Mesenchymal stem cell (in vitro differentiated cells and primary cell): ENCODE measurements around the gene LHFPL2. TPM values are rescaled to one million over a fixed set of nuclear protein-coding genes. Genes with fewer than 3 reads are reported as not detected.
"Not testable (repeated sequence)": the region's sequence is repeated elsewhere in the genome, so short reads cannot be mapped to it uniquely, and the experiment has no call there.

ENCODE experiments used
- DNase-seq: peaks from one replicate; pipeline ENCODE4 v3.0.0-alpha.2; 2013
- H2AFZ ChIP-seq: one replicate; pipeline ENCODE4 v1.6.1; 2013; ENCODE audit warnings: low read depth, mild to moderate bottlenecking, control low read depth, inconsistent platforms, low read length, moderate library complexity
- H2AK5ac ChIP-seq: 2 replicates; pipeline ENCODE4 v1.6.1; 2013; ENCODE audit warnings: low read length, moderate library complexity, mild to moderate bottlenecking, inconsistent platforms; ENCODE audit not compliant: severe bottlenecking
- H2BK120ac ChIP-seq: one replicate; pipeline ENCODE4 v1.6.1; 2013; ENCODE audit warnings: low read depth, mild to moderate bottlenecking, inconsistent platforms, low read length, moderate library complexity
- H2BK12ac ChIP-seq, 2 experiments: one replicate each; pipeline ENCODE4 v1.6.1; 2013; ENCODE audit warnings: inconsistent platforms in 2 of 2, low read length in 2 of 2, mild to moderate bottlenecking in 2 of 2, moderate library complexity in 2 of 2, control low read depth in 1 of 2
- H2BK15ac ChIP-seq: one replicate; pipeline ENCODE4 v1.6.1; 2013; ENCODE audit warnings: mild to moderate bottlenecking, low read depth, inconsistent platforms; ENCODE audit not compliant: poor library complexity, severe bottlenecking
- H2BK5ac ChIP-seq: 2 replicates; pipeline ENCODE4 v1.6.1; 2013; ENCODE audit warnings: low read depth, mild to moderate bottlenecking, low read length, control low read depth, inconsistent platforms; ENCODE audit not compliant: poor library complexity, severe bottlenecking
- H3K14ac ChIP-seq, 2 experiments: one replicate each; pipeline ENCODE4 v1.6.1; 2013; ENCODE audit warnings: inconsistent platforms in 2 of 2, low read length in 2 of 2, control low read depth in 1 of 2, mild to moderate bottlenecking in 1 of 2, moderate library complexity in 1 of 2
- H3K18ac ChIP-seq, 2 experiments: one replicate each; pipeline ENCODE4 v1.6.1; 2013; ENCODE audit warnings: inconsistent platforms in 2 of 2, low read length in 2 of 2, control low read depth in 1 of 2, low read depth in 1 of 2, mild to moderate bottlenecking in 1 of 2
- H3K23ac ChIP-seq, 2 experiments: one replicate each; pipeline ENCODE4 v1.6.1; 2013; ENCODE audit warnings: inconsistent platforms in 2 of 2, low read length in 2 of 2, mild to moderate bottlenecking in 2 of 2, moderate library complexity in 2 of 2, control low read depth in 1 of 2
- H3K27ac ChIP-seq: 2 replicates; pipeline ENCODE4 v1.5.1; 2013; ENCODE audit warnings: mild to moderate bottlenecking, moderate library complexity, low read length, control low read depth, inconsistent platforms; ENCODE audit not compliant: poor library complexity, severe bottlenecking
- H3K27me3 ChIP-seq, 2 experiments: 2 replicates each; pipeline versions ENCODE4 v1.6.1 to v1.7.0; 2013; ENCODE audit warnings: low read length in 2 of 2, mild to moderate bottlenecking in 2 of 2, moderate library complexity in 2 of 2, control low read depth in 1 of 2, inconsistent platforms in 1 of 2; ENCODE audit not compliant: control insufficient read depth in 1 of 2, insufficient read depth in 1 of 2
- H3K36me3 ChIP-seq, 2 experiments: 2 replicates each; pipeline versions ENCODE4 v1.6.1 to v1.7.0; 2013; ENCODE audit warnings: low read length in 2 of 2, control low read depth in 1 of 2, inconsistent platforms in 1 of 2, low read depth in 1 of 2, mild to moderate bottlenecking in 1 of 2; ENCODE audit not compliant: insufficient read depth in 2 of 2, control insufficient read depth in 1 of 2
- H3K4ac ChIP-seq, 2 experiments: one replicate each; pipeline ENCODE4 v1.6.1; 2013; ENCODE audit warnings: inconsistent platforms in 2 of 2, low read length in 2 of 2, mild to moderate bottlenecking in 2 of 2, moderate library complexity in 2 of 2, control low read depth in 1 of 2, low read depth in 1 of 2
- H3K4me1 ChIP-seq: 2 replicates; pipeline ENCODE4 v1.6.1; 2013; ENCODE audit warnings: low read depth, low read length, control low read depth; ENCODE audit not compliant: control insufficient read depth, insufficient read depth
- H3K4me2 ChIP-seq: 2 replicates; pipeline ENCODE4 v1.6.1; 2013; ENCODE audit warnings: low read length, mild to moderate bottlenecking, inconsistent platforms; ENCODE audit not compliant: poor library complexity, severe bottlenecking
- H3K4me3 ChIP-seq, 2 experiments: 2 replicates each; pipeline versions ENCODE4 v1.5.1 to v1.7.0; 2013; ENCODE audit warnings: low read length in 2 of 2, mild to moderate bottlenecking in 2 of 2, control low read depth in 1 of 2, low read depth in 1 of 2; ENCODE audit not compliant: insufficient read depth in 1 of 2
- H3K79me1 ChIP-seq: replicated peaks from 2 replicates; pipeline ENCODE4 v1.6.1; 2013; ENCODE audit warnings: mild to moderate bottlenecking, control low read depth, low read length, inconsistent platforms; ENCODE audit not compliant: poor library complexity, severe bottlenecking
- H3K9ac ChIP-seq: 2 replicates; pipeline ENCODE4 v1.7.0; 2013; ENCODE audit warnings: mild to moderate bottlenecking, low read length, moderate library complexity
- H3K9me3 ChIP-seq: 2 replicates; pipeline ENCODE4 v1.7.0; 2013; ENCODE audit warnings: mild to moderate bottlenecking, low read length; ENCODE audit not compliant: control insufficient read depth
- H4K8ac ChIP-seq: one replicate; pipeline ENCODE4 v1.6.1; 2013; ENCODE audit warnings: inconsistent platforms, mild to moderate bottlenecking, low read length, moderate library complexity
- H4K91ac ChIP-seq: one replicate; pipeline ENCODE4 v1.6.1; 2013; ENCODE audit warnings: mild to moderate bottlenecking, low read length, inconsistent platforms
- WGBS: methylation state at CpG from one replicate; pipeline ENCODE4 v1.1.7; 2013; ENCODE audit warnings: mixed read lengths; 5-methylcytosine and 5-hydroxymethylcytosine counted together
- polyA plus RNA-seq, 2 experiments: library from polyadenylated mRNA; stranded (reverse); fragments of 200-250 nt; gene quantifications; one replicate each; pipeline ENCODE4 v1.2.3, GENCODE V29; 2013

LHFPL2 gene
- polyA plus RNA-seq (2013, experiment 1 of 2): 13.5 TPM
- polyA plus RNA-seq (2013, experiment 2 of 2): 11.5 TPM

- peak within 1 kb of the TSS; percentile 95 to 96 for H3K18ac ChIP-seq
- DNase-seq: peak; percentile 78
- H3K9me3 ChIP-seq: no peaks in the 10 kb centered on the region
- peaks cover 0 to 12% of the 10 kb centered on the region in 2 experiments for H3K36me3 ChIP-seq
- H2BK12ac ChIP-seq: peak within 1 kb of the TSS; percentile 53 to 78
- peak within 1 kb of the TSS in 1 of 2 experiments; percentile 74 for H3K14ac ChIP-seq
- H3K4ac ChIP-seq: peak within 1 kb of the TSS in 1 of 2 experiments; percentile 87
- no peak within 1 kb of the TSS for H2AK5ac ChIP-seq
- H2AFZ ChIP-seq: peak within 1 kb of the TSS; percentile 78
- peaks cover 10% of the 10 kb centered on the region for H3K4me1 ChIP-seq
- peak within 1 kb of the TSS; percentile 67 for H2BK5ac ChIP-seq
- H3K27me3 ChIP-seq: no peaks in the 10 kb centered on the region
- peak within 1 kb of the TSS; percentile 72 to 85 for H3K4me3 ChIP-seq
- H3K23ac ChIP-seq: peak within 1 kb of the TSS in 1 of 2 experiments; percentile 46
- peak within 1 kb of the TSS; percentile 98 for H3K4me2 ChIP-seq
- H3K27ac ChIP-seq: peak within 1 kb of the TSS; percentile 51
- peak within 1 kb of the TSS; percentile 74 for H4K8ac ChIP-seq
- under 1% methylated on average over 57 of the region's 112 CpGs for WGBS
- peaks cover 14% of the 10 kb centered on the region for H3K79me1 ChIP-seq
- peak within 1 kb of the TSS; percentile 98 for H2BK15ac ChIP-seq
- H2BK120ac ChIP-seq: peak within 1 kb of the TSS; percentile 97
- H4K91ac ChIP-seq: peak within 1 kb of the TSS; percentile 81
- peak within 1 kb of the TSS; percentile 93 for H3K9ac ChIP-seq
Measured at GRCh38 chr5:78648359-78649210, at the start of gene LHFPL2. Gene LHFPL2, minus strand, starts transcription at chr5:78648772. Its CDS starts 138,559 bp downstream, at chr5:78510213.

GRCh38 chr5:78696637-78697036 is 48.1 kb upstream of the LHFPL2 start:
- H3K4me1 ChIP-seq: peaks cover 6% of the 10 kb centered on the region
- H3K4me3 ChIP-seq: no peak overlapping the region

GRCh38 chr5:78696052-78696451 is 47.5 kb upstream of the LHFPL2 start:
- not testable (repeated sequence) for H3K18ac ChIP-seq
- WGBS: 93% methylated on average over 3 of the region's 4 CpGs

More at GRCh38 chr5:78696637-78697036, 48.1 kb upstream of the LHFPL2 start:
- Histone ChIP-seq H3K9ac (no peak overlapping the region), H3K23ac (no peak overlapping the region), H3K36me3 (no peaks in the 10 kb centered on the region), H2AFZ (no peak overlapping the region), H2AK5ac (no peak overlapping the region), H3K27me3 (no peaks in the 10 kb centered on the region), H3K18ac (no peak overlapping the region), H3K14ac (no peak overlapping the region), H3K4ac (no peak overlapping the region), H4K91ac (no peak overlapping the region), H2BK120ac (no peak overlapping the region), H3K27ac (no peak overlapping the region), H3K79me1 (no peaks in the 10 kb centered on the region), H2BK12ac (no peak overlapping the region), H2BK15ac (no peak overlapping the region), H4K8ac (no peak overlapping the region), H2BK5ac (no peak overlapping the region), H3K4me2 (no peak overlapping the region), H3K9me3 (peaks cover 11% of the 10 kb centered on the region)
- no peak for DNase-seq

DNA sequence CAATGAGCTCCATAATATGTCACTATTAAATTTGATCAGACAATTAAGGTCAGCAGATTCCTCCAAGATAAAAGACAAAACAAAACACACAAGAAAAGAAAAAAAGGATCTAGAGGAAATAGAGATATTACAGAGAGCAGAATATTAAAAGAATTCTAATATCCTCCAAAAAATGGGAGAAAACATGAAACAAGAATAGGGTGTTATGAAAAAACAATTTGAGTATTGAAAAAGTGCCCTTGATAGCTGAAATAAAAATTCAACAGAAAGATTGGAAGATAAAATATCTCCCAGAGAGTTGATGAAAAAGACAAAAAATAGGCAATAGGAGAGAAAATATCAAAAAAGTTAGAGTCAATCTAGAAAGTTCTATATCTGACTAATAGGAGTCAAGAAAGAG is 44.8 kb upstream of the LHFPL2 start:
- H2BK15ac ChIP-seq: no peak overlapping the region
- H3K4ac ChIP-seq: no peak overlapping the region
- H2BK120ac ChIP-seq: no peak overlapping the region
- no peaks in the 10 kb centered on the region for H3K27me3 ChIP-seq
- no peak overlapping the region for H3K27ac ChIP-seq
- peaks cover 11% of the 10 kb centered on the region for H3K9me3 ChIP-seq
- H3K23ac ChIP-seq: no peak overlapping the region
- H3K4me3 ChIP-seq: no peak overlapping the region
- H4K8ac ChIP-seq: no peak overlapping the region
- H4K91ac ChIP-seq: no peak overlapping the region
- H3K79me1 ChIP-seq: no peaks in the 10 kb centered on the region
- no peak overlapping the region for H3K4me2 ChIP-seq
- no peak for DNase-seq
- H2AK5ac ChIP-seq: no peak overlapping the region
- no peak overlapping the region for H2AFZ ChIP-seq
- no peak overlapping the region for H2BK5ac ChIP-seq
- H3K4me1 ChIP-seq: no peaks in the 10 kb centered on the region
- no peak overlapping the region for H3K9ac ChIP-seq
- no peaks in the 10 kb centered on the region for H3K36me3 ChIP-seq
- H3K18ac ChIP-seq: no peak overlapping the region
- no peak overlapping the region for H3K14ac ChIP-seq
- no peak overlapping the region for H2BK12ac ChIP-seq

More at GRCh38 chr5:78696052-78696451, 47.5 kb upstream of the LHFPL2 start:
- peaks cover 11% of the 10 kb centered on the region for H3K9me3 ChIP-seq
- not testable (repeated sequence) for H2BK12ac ChIP-seq, H3K14ac ChIP-seq, H2AFZ ChIP-seq, H3K27ac ChIP-seq, H2BK120ac ChIP-seq, H3K27me3 ChIP-seq, H3K23ac ChIP-seq, H2AK5ac ChIP-seq, H2BK5ac ChIP-seq, H4K91ac ChIP-seq, H3K36me3 ChIP-seq, H3K4me1 ChIP-seq, H2BK15ac ChIP-seq, H3K79me1 ChIP-seq, DNase-seq, H4K8ac ChIP-seq, H3K4ac ChIP-seq, H3K9ac ChIP-seq, H3K4me3 ChIP-seq, H3K4me2 ChIP-seq
